COR-L47 (cell line): ENCODE results near the gene MAU2.

Source experiments
- DNase-seq: peaks from one replicate; lab custom pipeline; 2025; lab: John Stamatoyannopoulos, UW

The MAU2 gene, protein sequence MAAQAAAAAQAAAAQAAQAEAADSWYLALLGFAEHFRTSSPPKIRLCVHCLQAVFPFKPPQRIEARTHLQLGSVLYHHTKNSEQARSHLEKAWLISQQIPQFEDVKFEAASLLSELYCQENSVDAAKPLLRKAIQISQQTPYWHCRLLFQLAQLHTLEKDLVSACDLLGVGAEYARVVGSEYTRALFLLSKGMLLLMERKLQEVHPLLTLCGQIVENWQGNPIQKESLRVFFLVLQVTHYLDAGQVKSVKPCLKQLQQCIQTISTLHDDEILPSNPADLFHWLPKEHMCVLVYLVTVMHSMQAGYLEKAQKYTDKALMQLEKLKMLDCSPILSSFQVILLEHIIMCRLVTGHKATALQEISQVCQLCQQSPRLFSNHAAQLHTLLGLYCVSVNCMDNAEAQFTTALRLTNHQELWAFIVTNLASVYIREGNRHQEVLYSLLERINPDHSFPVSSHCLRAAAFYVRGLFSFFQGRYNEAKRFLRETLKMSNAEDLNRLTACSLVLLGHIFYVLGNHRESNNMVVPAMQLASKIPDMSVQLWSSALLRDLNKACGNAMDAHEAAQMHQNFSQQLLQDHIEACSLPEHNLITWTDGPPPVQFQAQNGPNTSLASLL

DNA sequence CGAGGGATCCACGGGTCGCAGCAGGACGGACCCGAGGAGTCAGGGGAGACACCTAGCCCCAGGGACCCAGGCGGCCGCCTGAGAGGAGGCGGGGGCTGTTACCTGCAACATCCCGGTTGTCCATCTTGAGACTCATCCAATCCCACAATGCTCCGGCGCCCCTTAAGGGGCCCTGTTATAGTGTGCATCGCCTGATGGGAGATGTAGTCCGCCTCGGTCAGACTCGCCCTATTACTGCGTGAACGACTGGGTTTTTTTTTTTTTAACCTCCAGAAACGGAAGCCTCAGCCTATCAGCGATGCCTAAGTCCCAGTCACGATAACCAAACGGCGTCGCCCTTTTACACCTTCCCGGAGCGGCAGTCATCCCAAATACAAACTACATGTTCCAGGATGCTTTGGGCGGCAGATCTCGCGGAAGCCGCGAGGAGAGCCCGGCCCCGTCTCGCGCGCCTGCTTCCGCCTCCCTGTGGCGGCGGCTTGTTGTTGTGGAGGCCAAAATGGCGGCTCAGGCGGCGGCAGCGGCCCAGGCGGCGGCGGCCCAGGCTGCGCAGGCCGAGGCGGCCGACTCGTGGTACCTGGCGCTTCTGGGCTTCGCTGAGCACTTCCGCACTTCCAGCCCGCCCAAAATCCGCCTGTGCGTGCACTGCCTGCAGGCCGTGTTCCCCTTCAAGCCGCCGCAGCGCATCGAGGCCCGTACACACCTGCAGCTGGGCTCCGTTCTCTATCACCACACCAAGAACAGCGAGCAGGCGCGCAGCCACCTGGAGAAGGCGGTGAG, at the start of gene MAU2, which contains the start of gene SUGP1:
Gene MAU2 (plus strand): TSS at position 469 of the 780 bp plus-strand sequence. CDS start 31 bp downstream, at position 500.
Gene SUGP1 (minus strand): TSS at position 149 of the 780 bp plus-strand sequence. CDS start 13 bp downstream, at position 136.
- DNase-seq, result peak; percentile 90

DNA sequence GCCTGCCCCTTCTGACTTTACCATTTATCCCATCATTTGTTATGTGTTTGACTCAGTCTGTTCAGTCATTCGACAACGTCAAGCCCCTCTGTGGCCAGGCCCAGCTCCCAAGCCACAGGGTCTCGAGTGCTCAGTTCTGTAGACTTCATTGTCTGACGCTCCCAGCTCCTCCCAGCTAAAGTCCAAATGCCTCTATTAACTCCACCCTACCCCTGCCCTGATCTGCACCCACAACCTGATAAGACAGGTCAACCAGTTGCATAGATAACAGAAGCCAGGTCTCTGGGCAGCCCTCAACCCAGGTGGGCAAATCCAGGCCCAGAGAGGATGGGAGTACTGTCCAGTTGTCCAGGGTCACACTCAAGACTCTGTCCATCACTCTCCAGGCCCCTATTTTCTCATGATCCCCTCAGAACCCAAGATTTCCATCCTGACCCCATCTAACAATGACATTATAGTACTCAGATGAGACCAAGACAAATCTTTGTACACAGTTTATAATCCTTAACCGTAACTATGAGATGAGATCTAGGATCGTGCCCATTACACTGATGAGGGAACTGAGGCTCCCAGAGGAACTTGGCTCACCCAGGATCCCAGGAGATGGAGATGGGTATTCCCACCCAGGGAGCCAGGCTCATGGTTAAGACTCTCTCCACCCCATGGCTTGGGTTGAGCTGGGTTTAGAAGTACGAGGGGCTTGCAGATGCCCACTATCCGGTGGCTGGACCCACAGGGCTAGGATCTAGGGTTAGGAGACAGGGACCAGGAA, 48.6 kb upstream of the MAU2 start:
- DNase-seq, result no peak

DNA sequence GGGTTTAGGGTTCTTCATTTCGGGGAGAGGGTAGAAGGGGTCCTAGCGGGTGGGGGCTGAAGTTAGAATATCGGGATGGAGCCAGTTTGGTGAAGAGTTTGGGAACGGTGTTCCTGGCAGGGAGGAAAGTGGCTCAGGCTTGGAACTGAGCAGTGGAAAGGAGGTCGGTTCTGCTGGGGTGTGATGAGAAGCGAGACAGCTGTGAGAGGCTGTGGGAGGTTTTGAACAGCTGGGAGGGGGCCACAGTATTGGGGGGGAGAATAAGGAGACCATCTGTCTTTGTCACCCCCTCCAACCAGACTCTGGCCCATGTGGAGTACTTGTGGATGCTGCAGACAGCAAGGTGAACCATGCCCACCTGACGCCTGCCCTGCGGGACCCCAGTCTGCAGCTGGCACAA, 46.5 kb upstream of the MAU2 start:
- no peak for DNase-seq

DNA sequence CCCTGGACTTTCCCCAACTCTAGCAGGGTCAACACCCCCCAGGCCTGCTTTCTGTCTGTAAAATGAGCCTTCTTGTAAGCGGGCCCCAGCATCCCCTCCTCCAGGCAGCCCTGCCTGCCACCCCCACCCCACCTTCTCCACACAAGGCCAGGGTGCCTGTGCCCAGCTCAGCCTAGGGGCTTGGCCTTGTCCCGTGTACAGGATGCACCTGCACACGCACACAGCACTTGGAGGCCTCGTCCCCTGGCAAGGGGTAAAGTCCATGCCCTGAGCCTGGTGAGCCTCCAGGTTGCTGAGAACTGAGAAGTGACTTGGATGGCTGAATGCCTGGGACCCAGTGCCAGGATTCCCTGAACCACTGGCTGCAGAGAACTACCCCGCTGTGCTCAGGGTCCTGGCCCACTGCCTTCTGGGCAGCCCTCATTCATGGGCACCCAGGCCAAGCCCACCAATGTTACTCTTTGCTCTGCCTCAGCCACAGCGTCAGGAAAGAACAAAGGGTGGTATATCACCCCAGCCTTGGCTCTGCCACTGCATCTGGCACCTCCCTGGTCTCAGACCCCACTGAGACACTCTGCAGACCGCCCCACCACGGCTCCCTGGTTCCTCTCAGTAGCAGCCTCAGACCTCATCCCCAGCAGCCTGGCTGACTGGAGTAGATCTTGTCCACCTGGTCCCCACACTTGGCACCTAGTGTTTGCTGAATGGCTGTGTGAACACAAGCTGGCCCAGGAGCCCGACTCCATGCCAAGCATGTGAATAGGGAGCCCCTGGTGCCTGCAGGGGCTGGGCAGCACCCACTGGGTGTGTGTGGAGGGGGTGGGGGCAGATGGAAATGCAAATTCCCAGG, 45.7 kb upstream of the MAU2 start:
- no peak for DNase-seq

DNA sequence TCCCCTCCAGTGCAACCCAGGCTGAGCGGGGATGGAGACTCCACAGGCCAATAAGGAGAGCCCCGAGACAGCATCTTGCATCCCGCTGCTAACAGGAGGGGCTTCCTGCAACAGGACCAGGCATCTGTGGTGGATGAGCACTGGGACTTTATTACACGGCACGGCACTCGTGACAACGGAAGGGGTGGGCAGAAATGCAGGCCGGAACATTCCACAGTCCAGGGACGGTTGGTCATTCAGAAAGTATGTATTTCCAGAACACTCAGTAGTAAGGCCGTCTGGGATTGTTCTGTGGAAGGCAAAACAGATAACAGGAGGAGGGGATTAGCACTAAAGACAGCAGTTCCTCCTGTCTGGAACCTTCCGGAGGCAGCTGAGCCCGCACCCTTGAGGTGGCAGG, 44.2 kb upstream of the MAU2 start:
- no peak for DNase-seq

DNA sequence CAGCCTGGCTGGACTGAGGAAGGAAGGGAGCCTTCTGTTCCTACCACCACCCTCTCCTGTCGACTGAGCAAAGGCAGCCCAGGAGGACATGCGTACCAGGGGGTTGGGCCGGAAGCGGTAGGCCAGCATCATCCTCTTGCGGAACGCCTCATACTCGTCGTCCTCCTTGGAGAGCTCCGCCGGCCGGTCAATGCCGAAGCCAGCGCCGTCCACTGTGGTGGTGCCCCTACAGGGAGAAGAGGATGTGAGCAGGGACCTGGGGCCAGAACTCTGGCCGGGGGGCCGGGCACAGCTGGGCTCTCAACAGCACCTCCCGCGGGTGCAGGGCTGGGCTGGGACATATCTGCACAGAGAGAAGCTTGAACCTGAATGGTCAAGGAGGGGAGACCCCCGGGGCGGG, 43.8 kb upstream of the MAU2 start:
- DNase-seq, result no peak

DNA sequence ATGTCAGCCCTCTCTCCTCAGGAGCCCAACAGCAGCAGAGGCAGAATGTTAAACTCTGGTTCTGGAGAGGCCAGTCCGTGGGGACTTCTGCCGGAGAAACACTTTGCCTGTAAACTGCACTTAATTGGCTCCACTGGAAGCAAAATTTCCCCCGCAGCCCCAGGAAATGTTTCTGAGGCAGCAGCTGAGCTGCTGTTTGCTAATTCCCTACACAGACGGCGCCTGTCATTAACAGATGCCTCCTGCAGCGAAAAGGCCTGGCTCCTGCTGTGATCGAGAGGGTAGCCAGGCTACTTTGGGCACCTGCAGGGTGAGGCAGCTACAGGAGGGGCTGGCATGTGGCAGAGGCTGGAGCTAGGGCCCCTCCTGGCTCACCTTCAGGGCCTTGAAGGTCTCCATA, 42.3 kb upstream of the MAU2 start:
- DNase-seq, result peak; percentile 91

DNA sequence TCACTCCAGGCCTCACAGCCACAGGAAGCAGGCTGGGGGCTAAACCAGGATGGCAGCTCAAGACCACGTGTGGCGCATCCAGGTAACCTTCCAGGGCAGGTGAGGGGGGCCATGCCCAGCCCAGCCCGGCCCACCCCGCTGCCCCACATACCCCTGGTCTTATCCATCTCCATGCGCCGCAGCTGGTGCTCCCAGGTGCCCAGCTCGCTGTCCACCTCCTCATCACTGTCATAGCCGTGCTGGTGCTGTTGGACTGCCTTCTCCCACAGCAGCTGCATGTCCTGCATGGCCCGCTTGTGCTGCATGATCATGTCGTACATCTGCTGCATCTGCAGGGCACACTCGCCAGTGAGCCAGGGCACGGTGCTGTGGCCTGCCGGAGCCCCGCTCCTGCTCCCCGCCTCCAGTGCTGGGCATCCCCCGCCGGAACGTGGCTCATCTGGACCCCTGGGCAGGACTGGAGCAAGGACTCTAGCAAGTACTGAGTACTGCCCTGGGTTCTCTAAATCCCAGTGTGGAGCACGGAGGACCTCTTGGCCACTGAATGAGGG, 41.5 kb upstream of the MAU2 start:
- no peak for DNase-seq

DNA sequence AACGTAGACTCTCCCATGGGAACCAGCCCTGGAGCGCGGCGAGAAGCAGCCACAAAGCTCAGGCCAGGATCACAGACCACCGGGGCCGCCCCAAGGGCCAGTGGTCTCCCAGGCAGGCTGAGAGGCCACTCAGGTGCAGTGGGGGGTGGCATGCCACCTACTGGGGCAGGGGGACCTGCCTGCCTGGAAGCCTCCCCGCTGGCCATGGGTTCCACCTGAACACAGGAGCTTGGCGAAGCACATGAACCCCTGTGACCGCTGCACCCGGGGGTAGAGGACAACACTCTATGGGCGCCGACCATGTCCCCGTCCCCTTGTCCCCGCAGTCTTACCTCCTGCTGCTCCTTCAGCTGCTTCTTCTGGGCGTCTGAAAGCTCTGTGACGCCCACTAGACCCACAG, 40.8 kb upstream of the MAU2 start:
- no peak for DNase-seq

DNA sequence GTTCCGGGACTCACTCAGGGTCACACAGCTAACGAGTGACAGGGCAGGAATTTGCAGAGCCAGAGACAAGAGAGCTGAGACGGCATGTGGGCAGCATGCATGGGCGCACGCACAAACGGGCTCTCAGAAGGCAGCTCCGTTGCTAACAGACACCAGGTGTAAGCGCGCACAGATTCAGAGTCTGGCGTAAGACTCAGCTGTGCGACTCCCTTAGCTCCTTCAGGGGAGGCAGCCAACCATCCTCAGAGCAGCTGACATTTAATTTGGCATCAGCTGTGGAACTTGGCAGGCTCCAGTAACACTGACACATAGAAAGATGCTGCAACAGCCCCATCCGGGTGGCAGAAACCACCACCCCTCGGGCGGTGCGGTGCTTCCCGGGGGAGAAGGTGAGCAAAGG, 40.1 kb upstream of the MAU2 start:
- no peak for DNase-seq

DNA sequence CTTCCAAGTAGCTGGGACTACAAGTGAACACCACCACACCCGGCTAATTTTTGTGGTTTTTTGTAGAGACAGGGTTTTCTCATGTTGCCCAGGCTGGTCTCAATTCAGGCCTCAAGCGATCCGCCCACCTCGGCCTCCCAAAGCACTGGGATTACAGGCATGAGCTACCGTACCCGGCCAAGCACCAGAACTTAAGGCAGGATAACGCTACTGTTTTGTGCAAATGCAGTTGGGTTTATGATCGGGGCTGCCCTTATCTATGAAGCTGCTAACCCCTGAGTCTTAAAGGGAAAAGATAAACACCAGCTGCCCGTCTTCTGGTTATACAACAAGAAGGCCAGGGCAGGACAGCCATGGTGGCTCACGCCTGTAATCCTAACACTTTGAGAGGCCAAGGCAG, 34.9 kb upstream of the MAU2 start:
- DNase-seq, result no peak

DNA sequence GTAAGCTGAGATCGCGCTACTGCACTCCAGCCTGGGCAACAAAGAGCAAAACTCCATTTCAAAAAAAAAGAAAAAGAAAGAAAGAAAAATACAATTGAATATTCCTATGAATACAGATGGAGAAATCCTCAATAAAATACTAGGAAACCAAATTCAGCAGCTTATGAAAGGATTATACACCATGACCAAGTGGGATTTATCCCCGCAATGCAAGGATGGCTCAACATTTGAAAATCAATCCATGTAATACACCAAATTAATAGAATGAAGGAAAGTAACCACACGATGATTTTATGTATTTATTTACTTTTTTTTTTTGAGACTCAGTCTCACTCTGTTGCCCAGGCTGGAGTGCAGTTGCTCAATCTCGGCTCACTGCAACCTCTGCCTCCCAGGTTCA, 28.0 kb upstream of the MAU2 start:
- no peak for DNase-seq

DNA sequence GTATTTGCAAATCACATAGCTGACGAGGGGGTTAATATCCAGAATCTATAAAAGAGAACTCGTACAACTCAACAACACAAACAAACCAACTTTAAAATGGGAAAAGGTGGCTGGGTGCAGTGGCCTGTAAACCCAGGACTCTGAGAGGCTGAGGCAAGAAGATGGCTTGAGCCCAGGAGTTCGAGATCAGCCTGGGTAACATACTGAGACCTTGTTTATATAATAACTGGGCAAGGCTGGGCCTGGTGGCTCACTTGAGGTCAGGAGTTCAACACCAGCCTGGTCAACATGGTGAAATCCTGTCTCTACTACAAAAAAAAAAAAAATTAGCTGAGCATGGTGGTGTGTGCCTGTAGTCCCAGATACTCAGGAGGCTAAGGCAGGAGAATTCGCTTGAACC, 25.7 kb upstream of the MAU2 start:
- DNase-seq, result no peak

DNA sequence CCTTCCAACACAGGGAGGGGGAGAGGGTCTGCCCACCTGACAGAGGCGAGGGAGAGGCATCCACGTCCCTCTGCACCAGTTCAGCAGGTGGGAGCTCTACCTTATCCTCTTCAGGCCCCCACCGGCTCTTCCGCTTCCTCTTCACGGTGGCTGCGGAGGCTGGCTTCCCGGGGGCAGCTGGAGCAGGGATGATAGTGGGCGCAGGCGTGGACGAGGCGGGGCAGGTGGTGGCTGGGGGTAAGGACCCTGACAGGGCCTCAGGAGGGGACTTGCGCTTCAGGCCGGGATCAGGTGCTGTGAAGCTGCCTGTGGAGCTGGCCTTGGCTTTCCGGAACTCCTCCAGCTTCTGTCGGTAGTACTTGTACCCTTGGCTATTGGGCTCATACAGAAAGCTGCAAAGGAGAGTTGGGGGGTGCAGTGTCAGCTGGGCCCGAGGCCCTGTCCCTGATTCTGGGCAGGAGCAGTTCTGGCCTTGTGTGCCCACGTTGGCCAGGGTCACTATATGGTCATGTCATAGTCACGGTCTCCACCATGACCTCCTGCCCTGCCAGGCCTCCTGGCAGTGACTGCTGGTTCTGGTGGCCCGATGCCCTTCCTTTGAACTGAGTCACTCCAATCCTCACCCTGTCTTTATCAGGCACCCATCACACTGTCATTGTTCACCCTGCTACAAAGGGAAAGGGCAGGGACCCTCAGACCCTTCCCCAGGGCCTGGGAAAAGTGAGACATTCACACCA, 23.5 kb upstream of the MAU2 start:
- DNase-seq, result no peak

DNA sequence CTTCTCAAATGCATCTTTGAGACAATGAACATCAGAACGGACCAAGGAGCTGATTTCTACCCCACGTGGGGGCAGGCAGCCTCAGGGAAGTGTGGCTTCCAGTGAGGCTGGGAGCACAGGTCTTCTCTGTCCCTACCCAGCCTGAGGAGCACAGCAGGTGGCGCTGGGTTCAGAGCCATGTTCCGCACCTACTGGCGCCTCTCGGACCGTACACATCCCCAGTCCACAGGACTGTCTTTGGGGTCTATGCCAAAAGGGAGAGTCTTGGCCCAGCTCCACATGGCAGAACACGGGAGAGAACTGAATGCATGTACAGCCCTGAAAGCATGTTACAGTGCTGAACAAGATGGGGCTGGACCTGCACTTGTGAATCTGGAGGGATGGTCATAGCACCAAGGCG, 22.9 kb upstream of the MAU2 start:
- DNase-seq, result no peak

DNA sequence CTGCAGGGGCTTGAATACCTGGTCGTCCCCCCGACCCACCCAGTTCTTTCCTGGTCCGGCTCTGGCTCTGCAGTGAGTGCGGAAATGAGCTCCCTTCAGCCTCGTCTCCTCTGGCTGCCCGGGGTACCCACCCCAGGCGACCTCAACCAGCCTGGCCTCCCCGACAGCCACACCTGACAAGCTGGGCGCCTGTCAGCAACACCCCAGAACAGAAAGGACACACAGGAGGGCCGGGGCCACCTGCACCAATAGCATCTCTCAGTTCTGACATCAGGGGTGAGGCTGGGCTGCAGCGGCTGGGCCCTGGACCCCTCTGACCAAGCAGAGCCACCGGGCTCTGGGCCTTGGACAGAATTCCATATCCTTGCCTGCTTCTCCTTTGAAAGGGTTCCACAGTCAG, 20.0 kb upstream of the MAU2 start:
- DNase-seq, result no peak

DNA sequence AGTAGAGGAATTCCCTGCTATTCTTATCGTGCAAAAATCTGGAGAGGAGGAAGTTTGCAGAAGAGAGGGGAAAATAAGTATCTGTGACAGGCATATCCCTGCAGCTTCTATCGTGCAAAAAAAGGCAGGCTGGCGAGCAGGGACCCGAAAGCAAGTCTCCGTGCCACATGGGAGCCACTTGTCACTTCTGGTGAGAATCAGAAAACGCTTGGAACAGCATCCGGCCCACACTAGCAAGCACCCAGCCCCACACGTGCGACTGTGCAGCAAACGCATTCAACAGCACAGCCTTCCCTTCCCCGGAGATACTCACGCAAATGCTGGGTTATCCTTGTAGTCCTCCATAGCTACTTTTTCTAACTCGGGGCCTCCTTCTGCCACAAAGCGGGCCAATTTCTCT, 17.2 kb upstream of the MAU2 start:
- DNase-seq, result no peak

DNA sequence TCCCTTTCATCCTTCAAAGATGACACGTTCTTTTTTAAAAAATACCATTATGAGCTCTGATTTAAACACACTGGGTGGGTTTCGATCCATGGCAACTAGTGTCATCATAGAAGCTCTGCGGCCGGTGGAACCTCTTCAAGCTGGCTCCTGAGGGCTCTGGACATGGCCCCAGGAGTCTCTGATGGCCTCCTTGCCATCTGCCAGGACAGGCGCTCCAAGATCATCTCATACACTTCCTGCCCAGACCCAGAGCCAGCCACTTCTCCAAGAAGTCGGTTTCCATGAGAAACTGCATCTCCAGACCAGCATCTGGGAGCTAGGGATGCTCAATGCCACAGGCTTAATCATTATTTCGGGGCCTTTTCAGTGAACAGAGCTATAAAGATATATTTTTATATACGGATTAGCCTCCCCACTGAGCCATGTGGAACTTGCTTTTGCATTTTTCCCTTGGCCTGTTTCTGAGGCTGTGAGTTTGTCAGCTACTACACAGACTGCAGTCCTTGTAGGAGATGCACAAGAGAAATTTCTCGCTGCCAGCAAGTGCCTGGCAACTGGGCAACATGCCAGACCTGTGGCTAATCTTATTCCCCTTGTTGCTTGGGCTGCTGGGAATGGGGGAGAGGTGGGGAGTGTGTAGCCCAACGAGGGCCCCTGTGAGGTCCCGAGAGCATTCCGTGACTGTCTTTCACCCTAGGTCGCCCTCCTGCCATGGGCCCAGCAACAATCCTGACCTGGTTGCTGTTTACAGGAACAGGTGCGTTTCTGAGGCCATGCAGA, 16.3 kb upstream of the MAU2 start:
- no peak for DNase-seq

DNA sequence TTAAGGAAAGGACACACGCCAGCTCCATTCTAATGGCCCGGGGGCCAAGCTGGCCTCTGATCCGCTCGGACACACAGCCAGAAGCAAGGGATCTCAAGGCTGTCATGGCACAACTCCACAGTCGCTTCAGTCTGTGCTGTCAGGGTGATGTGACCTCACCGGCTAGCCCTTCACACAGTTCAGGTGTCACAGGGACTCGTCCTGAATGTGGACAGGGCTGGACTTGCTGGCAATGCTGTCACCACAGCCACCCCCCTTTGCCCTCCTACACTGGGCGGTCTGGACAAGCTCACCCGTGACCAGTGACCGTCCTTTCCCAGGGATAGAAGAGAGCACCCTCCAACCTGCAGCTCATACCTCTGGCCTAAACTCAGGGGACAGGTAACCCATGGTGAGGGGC, 15.6 kb upstream of the MAU2 start:
- DNase-seq, result no peak
